Mesothelial cell of epicardium (in vitro differentiated cells): ENCODE results near the gene HIGD1A. TPM values are rescaled to one million over a fixed set of nuclear protein-coding genes. Genes with fewer than 3 reads are reported as not detected.
A peak's percentile ranks its signal among the peaks of the same experiment; 100 is the strongest.

Source experiments
- DNase-seq, 2 experiments: peaks; one replicate each; pipeline ENCODE4 v3.0.0; 2021; ENCODE audit warnings: low spot score in 2 of 2; ENCODE audit not compliant: unreplicated experiment in 2 of 2
- H3K27ac Mint-ChIP-seq: 2 replicates; pipeline ENCODE4 v1.8.0; 2021; ENCODE audit warnings: mixed read lengths
- H3K27me3 Mint-ChIP-seq: 2 replicates; pipeline ENCODE4 v1.8.0; 2021; ENCODE audit warnings: low read depth, mixed read lengths
- H3K36me3 Mint-ChIP-seq: 2 replicates; pipeline ENCODE4 v1.8.0; 2021; ENCODE audit warnings: mixed read lengths
- H3K4me1 Mint-ChIP-seq: 2 replicates; pipeline ENCODE4 v1.8.0; 2021; ENCODE audit warnings: mixed read lengths
- H3K4me3 Mint-ChIP-seq: 2 replicates; pipeline ENCODE4 v1.8.0; 2021; ENCODE audit warnings: mild to moderate bottlenecking, moderate library complexity, mixed read lengths
- H3K9me3 Mint-ChIP-seq: 2 replicates; pipeline ENCODE4 v1.8.0; 2021; ENCODE audit warnings: mixed read lengths
- total RNA-seq: library from RNA; stranded (reverse); gene quantifications from 3 replicates; pipeline ENCODE4 v1.2.1, GENCODE V29; 2021
- TF ChIP-seq, protein P1 (sequence below): fragments of 200-600 bp; sonication (generic); IDR thresholded peaks from one replicate; pipeline ENCODE4 v1.5.0; 2021; ENCODE audit warnings: antibody characterized with exemption; ENCODE audit not compliant: unreplicated experiment

HIGD1A gene
- total RNA-seq, 1 donor from 2014 or later = 63.9 TPM

DNA sequence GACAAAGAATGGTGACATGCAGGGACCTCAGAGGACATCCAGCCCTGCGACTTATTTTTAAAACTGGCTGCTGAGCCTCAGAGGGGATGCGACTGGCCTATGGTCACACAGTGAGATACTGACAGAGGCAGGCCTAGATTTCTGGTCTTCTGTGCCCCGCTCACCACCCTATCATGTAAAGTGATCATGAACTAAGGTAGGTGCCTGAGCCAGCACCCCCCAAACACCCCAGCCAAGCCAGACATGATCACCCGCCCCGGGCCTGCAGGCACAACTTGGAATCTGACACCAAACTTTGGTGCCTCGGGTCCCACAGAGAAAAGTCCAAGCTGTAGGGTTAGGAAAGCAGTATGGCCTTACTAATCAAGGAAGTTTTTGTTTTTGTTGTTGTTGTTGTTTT is 67.8 kb downstream of the HIGD1A start:
- TF ChIP-seq, protein P1, sequence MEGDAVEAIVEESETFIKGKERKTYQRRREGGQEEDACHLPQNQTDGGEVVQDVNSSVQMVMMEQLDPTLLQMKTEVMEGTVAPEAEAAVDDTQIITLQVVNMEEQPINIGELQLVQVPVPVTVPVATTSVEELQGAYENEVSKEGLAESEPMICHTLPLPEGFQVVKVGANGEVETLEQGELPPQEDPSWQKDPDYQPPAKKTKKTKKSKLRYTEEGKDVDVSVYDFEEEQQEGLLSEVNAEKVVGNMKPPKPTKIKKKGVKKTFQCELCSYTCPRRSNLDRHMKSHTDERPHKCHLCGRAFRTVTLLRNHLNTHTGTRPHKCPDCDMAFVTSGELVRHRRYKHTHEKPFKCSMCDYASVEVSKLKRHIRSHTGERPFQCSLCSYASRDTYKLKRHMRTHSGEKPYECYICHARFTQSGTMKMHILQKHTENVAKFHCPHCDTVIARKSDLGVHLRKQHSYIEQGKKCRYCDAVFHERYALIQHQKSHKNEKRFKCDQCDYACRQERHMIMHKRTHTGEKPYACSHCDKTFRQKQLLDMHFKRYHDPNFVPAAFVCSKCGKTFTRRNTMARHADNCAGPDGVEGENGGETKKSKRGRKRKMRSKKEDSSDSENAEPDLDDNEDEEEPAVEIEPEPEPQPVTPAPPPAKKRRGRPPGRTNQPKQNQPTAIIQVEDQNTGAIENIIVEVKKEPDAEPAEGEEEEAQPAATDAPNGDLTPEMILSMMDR = no peak
- Mint-ChIP-seq H3K4me3 (no peak overlapping the region), H3K27me3 (peaks cover 1% of the 10 kb centered on the region), H3K4me1 (peaks cover 7% of the 10 kb centered on the region), H3K36me3 (no peaks in the 10 kb centered on the region), H3K27ac (no peak overlapping the region), H3K9me3 (no peaks in the 10 kb centered on the region)
- peak in 1 of 2 experiments; percentile 24 for DNase-seq

DNA sequence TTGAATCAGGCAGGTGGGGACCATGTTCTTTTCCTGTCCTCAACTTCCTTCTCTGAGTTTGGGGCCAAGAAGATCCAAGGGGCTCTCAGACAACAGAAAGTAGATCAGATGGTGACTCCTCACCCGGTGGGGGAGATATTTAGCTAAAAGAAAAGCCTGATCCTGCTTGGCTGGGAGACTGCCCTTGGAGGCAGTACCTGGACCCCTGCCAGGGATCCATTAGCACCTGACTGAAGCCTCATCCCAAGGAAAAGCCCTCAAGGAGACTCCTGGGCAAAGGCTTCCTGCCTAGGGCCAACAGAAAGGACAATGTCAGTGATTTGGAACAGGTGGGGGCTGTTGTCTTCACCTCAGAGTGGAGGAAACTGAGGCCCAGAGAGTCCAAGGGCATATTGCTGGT is 68.2 kb downstream of the HIGD1A start:
- TF ChIP-seq, protein P1 = no peak
- DNase-seq = peak in 1 of 2 experiments; percentile 40
- H3K27ac Mint-ChIP-seq = no peak overlapping the region
- H3K9me3 Mint-ChIP-seq = no peaks in the 10 kb centered on the region
- peaks cover 1% of the 10 kb centered on the region for H3K27me3 Mint-ChIP-seq
- peaks cover 7% of the 10 kb centered on the region for H3K4me1 Mint-ChIP-seq
- no peaks in the 10 kb centered on the region for H3K36me3 Mint-ChIP-seq
- no peak overlapping the region for H3K4me3 Mint-ChIP-seq

DNA sequence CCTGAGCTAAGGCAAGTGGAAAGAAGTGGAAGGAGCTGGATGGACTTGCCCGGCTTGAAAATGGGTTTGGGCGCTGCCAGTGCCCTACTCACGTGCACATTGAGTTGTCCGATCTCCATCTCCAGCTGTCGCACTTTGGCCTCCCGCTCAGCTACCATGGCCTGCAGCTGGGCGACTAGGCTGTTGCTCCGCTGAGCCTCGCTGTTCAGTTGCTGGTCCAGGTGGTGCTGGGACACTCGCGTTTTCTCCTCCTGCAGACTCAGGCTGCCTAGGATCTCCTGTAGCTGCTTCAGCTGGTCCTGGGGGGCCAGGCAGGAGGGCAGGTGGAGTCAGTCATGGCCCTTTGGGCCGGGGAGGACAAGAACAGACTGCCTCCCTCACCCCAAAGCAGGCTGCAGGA is 68.7 kb downstream of the HIGD1A start:
- H3K9me3 Mint-ChIP-seq = no peaks in the 10 kb centered on the region
- no peaks in the 10 kb centered on the region for H3K36me3 Mint-ChIP-seq
- H3K27me3 Mint-ChIP-seq = peaks cover 1% of the 10 kb centered on the region
- H3K4me1 Mint-ChIP-seq = peaks cover 7% of the 10 kb centered on the region
- no peak overlapping the region for H3K4me3 Mint-ChIP-seq
- DNase-seq = peak in 1 of 2 experiments; percentile 31
- H3K27ac Mint-ChIP-seq = no peak overlapping the region
- TF ChIP-seq, protein P1 = no peak

DNA sequence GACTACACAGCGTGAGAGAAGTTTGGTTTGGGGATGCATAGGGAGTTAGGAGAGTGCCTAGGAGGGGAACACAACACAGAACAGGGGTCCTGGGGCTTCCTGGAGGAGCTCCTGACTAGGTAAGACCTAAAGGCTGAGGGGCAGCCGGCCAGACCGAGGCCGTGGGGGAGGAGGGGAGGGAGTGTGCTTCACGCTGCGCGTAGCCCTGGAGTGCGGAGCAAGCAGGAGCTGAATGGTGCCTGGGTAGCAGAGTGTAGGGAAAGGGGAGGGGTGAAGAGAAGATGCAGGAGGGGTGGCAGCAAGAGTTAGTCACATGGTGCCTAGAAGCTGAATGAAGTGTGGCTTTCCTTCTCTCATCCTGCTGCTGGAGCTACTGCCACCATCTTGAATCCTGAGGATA is 69.3 kb downstream of the HIGD1A start:
- TF ChIP-seq, protein P1 = no peak
- H3K36me3 Mint-ChIP-seq = no peaks in the 10 kb centered on the region
- no peak overlapping the region for H3K27ac Mint-ChIP-seq
- H3K9me3 Mint-ChIP-seq = no peaks in the 10 kb centered on the region
- H3K4me3 Mint-ChIP-seq = no peak overlapping the region
- peaks cover 4% of the 10 kb centered on the region for H3K4me1 Mint-ChIP-seq
- H3K27me3 Mint-ChIP-seq = peaks cover 1% of the 10 kb centered on the region
- peak in 1 of 2 experiments; percentile 11 for DNase-seq

DNA sequence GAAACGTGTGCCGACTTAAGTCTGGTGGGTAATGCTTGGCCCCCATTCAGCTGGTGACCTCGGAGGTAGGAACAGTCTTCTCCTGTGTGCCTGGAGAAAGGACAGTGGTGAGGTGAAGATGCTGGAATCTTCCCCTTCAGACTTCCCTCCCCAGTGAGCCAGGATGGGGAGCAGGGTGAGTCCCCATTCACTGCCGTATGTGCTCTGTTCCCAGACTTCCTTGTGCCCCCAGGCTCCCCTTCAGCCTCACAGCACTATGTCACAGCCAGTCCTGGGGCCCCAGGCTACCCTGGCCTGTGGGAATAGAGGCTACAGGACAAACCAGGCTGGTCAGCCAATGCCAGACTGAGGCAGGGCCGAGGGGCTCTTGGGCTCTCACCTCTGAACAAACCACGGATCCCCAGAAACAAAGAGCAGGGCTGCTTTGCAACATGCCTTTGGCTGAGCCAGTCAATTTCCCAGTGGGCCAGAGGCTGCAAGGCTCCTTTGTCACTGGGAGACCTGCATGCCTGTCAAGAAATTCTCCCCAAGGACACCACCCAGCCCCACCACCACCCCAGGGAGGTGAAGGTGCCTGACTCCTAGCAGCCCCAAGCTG is 69.9 kb downstream of the HIGD1A start:
- H3K4me1 Mint-ChIP-seq = no peaks in the 10 kb centered on the region
- H3K27ac Mint-ChIP-seq = no peak overlapping the region
- H3K9me3 Mint-ChIP-seq = no peaks in the 10 kb centered on the region
- H3K27me3 Mint-ChIP-seq = peaks cover 1% of the 10 kb centered on the region
- TF ChIP-seq, protein P1 = no peak
- no peak overlapping the region for H3K4me3 Mint-ChIP-seq
- H3K36me3 Mint-ChIP-seq = no peaks in the 10 kb centered on the region
- peak in 1 of 2 experiments; percentile 29 for DNase-seq
